SK-N-MC (cell line): Measurements from ENCODE around the gene RSPH3.
"Not testable (repeated sequence)": the region's sequence is repeated elsewhere in the genome, so short reads cannot be mapped to it uniquely, and the experiment has no call there.

Experiments
- EZH2 ChIP-seq: fragments of 200-600 bp; sonication (generic); IDR thresholded peaks from one replicate; pipeline ENCODE4 v1.6.1; 2017; ENCODE audit warnings: antibody characterized with exemption
- FOXP2 ChIP-seq: optimal IDR thresholded peaks from 2 replicates; pipeline ENCODE3; 2011; ENCODE audit warnings: mild to moderate bottlenecking, moderate library complexity; ENCODE audit not compliant: insufficient read depth; ENCODE audit errors: extremely low read length, control extremely low read depth
- POLR2AphosphoS5 ChIP-seq: IDR thresholded peaks from 2 replicates; pipeline ENCODE4 v1.6.1; 2012; ENCODE audit warnings: mild to moderate bottlenecking, low read depth, low read length, borderline replicate concordance

DNA sequence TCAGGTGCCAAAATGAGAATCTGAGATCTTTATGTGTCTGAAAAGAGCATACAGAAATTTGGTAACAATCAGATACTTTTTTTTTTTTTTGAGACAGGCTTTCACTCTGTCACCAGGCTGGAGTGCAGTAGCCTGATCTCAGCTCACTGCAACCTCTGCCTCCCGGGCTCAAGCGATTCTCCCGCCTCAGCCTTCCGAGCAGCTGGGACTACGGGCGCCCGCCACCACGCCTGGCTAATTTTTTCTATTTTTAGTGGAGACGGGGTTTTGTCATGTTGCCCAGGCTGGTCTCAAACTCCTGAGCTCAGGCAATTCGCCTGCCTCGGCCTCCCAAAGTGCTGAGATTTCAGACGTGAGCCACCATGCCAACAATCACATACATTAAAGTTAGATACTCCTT lies 38.3 kb upstream of the RSPH3 start:
- not testable (repeated sequence) for TF ChIP-seq POLR2AphosphoS5, EZH2, FOXP2
